Stimulated activated CD4-positive, alpha-beta T cell treated with anti-CD3 and anti-CD28 coated beads, Interleukin-1b, Interleukin-23, amount 100 ng/mL, for 4 hours (primary cell): ENCODE measurements around the gene FAM162B.
"Not testable (repeated sequence)": the region's sequence is repeated elsewhere in the genome, so short reads cannot be mapped to it uniquely, and the experiment has no call there.

ENCODE experiments used
- DNase-seq, 2 donors: peaks; one replicate each; pipeline ENCODE4 v3.0.0-alpha.2; 2020; ENCODE audit warnings: low read depth in 2 of 2

Gene FAM162B

DNA sequence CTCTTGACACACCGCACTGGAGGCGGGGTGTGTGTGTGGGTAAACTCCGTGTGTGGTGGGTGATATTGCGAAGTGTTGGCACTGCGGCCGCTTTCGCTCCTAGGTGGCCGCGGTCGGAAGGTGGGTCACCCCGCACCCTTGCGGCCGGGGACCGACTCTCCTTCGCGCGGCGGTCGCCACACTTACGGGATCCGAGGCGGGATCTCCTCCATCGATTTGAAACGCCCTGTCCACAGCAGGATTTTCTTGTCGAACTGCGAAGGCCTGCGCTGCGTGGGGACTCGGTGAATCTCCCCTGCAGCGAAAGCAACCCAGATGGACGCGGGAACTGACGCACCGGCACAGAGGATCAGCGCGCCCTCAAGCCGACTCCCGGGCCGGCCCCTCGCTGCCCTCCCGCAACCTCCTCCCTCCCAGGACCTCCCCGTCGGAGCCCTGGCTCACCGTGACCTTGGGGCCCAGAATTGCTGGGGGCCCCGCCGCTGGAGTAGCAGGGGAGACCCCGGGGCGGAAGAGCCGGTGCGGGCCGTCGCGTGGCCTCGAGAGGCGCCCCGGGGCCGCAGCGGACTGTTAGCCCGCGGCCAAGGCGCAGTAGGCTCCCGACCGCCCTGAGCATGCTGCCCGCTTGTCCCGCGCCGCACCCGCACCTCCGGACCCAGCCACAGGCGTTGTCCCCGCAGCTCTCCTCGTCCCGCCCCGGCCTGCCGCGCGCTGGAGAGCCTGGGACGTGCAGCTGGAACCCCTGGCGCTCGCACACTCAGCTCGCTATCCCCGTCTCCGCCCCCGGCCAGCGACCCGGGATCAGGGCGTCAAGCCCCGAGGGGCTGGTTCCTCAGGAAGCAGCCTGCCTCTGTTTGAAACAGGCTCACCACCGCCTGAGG, at the start of gene FAM162B:
FAM162B (minus strand) TSS at position 759 of the 881 bp plus-strand sequence; CDS start at position 616, 143 bp downstream.
- DNase-seq, result no peak

DNA sequence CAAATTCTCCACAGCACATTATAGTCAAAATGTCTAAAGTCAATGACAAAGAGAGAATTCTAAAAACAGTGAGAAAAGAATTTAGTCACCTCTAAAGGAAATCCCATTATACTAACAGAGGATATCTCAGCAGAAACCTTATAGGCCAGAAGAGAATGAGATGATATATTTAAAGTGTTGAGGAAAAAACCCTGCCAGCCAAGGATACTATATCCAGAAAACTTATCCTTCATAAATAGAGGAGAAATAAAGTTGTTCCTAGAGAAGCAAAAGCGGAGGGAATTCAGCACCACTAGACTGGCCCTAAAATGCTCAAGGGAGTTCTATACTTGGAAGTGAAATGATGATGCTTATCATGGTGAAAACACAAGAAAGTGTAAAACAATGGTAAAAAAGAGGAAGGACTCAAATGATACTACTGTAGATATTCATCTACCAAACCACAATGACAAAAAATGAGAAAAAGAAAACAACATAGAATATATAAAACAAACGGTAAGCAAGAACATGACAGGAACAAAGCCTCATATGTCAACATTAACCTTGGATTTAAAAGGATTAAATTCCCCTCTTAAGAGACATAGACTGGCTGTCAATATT, 46.6 kb upstream of the FAM162B start:
- DNase-seq, result no peak

- no peak for DNase-seq
Measured at GRCh38 chr6:116801971-116802370, 36.5 kb upstream of the FAM162B start.

DNA sequence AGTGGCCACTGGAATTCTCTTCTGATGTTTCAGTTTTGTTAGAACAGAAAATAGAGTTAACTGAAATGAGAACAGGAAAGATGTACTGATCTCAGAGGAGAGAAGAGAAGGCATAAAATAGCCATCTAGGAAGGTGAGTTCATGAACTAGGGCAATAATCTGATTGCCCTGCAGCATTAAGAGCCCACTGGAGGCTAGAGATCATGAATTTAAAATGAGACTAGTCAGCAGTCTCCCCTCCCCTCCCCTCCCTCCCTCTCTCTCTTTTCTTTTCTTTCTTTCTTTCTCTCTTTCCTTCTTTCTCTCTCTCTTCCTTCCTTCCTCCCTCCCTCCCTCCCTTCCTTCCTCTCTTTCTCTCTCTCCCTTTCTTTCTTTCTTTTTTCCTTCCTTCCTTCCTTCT, 34.4 kb upstream of the FAM162B start:
- DNase-seq, result no peak

DNA sequence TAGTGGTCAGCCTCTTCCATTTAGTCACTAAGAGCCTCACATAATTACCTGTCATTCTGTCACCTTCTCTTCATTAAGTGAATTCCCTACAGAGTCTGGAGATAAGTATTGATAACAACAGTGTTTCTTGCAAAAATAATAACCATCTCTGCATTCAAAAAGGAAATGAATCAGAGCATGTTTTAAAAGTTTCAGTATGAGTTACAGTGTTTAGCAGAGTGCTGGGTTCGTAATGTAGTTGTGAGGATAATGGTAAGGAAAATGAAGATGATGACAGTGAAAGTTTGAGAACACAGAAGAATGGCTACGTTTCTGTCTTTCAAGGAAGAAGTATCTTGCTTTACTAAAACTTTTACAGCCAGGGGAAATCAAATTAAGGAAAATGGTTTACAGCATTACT, 32.1 kb upstream of the FAM162B start:
- no peak for DNase-seq

- no peak for DNase-seq
Measured at GRCh38 chr6:116793224-116793623, 27.7 kb upstream of the FAM162B start.

- DNase-seq, result no peak
Measured at GRCh38 chr6:116783852-116784251, 18.3 kb upstream of the FAM162B start.

GRCh38 chr6:116779573-116780164, 14.2 kb upstream of the FAM162B start:
- no peak for DNase-seq

DNA sequence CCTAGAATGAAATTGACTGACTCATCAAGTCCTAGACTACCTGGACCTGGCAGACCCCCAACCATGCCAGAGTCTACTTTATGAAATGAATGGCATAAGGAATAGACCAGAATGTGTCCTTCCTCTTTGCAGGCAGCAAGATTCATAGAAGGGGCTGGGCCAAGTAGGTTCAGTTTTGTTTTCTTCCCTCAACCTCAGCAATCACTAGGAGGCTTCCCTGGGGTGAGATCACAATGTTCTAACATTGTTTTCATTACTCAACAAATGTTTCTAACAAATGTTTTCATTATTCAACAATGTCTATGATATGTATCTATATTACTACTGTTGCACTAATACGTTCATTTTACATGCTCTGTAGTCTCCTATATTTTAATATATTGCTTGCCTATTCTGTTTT, 8.4 kb upstream of the FAM162B start:
- DNase-seq, result no peak

DNA sequence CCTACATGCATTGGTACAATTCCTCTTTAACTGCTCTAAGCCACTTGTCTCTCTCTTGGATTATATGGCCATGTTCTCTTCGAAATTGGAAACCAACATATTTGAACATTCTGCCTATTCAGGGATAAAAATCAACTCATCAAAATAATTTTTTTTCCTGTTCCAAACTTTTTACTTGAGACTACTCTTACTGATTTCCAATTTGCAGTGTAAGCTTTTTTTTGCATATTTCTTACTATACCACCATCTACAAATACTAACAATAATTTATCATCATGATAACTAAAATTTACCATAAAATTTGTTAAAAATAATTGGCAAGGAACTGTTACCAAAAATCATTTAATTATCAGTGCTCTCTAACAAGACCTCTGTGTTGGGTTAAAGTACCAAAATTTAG, 6.9 kb upstream of the FAM162B start:
- no peak for DNase-seq

- DNase-seq, result no peak
Measured at GRCh38 chr6:116767715-116768114, 2.2 kb upstream of the FAM162B start.

DNA sequence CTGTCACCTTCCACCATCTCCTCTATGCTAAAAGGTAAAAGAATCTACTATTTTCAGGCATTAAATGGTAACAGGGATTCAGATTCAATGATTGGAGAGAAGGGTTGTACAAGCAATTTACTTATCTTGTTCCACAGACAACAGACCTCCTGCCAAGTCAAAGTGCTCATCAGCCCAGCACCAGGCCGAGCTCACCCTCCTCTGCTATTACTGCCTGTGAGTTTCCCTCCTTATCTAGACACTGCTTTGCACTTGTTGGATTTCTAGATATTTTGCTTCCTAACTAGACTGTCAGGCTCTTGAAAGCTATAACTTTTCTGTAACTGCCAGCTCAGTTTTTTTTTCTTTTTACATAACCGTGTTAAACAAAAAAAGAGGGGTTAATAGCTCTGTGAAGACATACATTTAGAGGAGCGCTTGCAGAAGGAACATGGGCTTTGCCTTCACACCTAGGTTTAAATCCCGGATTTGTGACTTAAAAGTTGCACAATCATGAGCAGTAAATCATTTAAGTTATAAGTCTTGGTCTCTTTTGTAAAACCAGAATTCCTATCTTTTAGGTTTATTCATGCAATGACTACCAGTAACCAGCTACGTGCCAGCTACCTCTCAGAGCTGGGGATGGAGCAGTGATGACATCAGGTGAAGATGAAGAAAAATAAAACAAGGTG, 1.1 kb upstream of the FAM162B start:
- no peak for DNase-seq

DNA sequence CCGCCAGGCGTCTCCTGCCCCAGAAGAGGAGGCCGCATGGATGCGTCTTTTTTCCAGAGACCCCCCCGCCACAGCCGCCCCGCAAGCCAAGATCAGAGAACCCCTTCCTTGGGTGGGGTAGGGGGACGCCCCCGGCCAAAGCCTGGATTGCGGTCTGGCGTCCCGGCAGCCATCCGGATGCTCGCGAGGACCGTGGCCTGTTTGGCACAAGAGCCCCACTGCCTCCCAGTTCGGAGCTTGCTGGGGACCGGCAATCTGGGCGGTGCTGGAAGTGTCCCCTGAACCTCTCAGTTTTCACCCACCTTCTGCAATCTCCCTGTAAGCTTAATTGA, 924 bp downstream of the FAM162B start:
- DNase-seq, result no peak

- DNase-seq, result no peak
Measured at GRCh38 chr6:116763906-116764628, 1.5 kb downstream of the FAM162B start.

DNA sequence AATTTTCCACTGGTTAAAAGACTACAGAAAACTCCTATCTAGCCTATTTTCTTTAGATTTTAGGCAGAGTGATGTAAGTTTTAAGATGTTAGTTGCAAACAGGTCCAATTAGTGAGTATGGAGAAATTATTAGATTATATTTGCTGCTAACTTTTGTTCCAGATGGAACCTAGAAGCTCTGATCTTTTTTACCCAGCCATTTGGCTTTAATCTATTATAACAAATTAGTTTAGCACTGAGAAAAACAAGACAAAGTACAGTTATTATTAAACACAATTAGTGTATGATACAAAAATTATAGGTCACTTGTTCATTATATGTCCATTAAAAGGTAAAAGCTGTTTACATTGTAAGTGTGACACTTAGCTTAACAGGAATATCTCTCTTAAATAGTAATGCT, 2.5 kb downstream of the FAM162B start:
- no peak for DNase-seq

- DNase-seq, result no peak
Measured at GRCh38 chr6:116762235-116762634, 3.3 kb downstream of the FAM162B start.

DNA sequence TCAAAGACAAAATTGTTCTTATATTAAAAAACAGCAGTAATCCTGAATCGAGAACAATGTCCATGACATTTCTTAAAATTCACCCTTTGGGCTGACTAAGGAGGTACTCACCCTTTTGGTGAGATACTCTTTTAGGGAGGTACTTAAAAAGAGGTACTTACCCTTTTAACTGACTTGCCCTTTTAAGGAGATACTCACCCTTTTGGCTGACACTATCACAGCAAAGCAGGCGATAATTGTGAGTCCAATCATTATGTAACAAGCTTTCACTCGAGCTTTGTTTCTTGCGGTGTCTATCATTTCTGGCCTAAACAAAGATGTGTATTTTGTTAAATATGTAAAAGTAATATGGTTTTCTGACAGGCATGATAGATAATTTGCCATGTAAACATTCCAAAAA, 3.7 kb downstream of the FAM162B start:
- DNase-seq, result no peak

DNA sequence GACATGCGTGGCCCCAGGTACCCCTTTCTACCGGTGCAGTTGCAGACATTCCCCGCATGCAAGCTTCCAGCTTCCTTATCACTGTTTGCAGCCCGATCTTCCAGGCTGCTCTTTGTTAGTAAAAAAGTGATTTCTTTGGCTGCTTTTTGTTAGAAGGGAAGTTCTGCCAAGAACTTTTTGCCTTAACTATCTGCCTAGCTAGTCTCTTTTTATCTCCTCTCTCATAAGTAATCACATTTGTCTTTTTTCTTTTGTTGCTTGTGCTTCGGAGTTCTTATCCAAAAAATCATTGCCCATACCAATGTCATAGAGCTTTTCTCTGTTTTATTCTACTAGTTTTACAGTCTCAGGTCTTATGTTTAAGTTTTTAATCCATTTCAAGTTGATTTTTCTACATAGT, 20.3 kb downstream of the FAM162B start:
- no peak for DNase-seq

DNA sequence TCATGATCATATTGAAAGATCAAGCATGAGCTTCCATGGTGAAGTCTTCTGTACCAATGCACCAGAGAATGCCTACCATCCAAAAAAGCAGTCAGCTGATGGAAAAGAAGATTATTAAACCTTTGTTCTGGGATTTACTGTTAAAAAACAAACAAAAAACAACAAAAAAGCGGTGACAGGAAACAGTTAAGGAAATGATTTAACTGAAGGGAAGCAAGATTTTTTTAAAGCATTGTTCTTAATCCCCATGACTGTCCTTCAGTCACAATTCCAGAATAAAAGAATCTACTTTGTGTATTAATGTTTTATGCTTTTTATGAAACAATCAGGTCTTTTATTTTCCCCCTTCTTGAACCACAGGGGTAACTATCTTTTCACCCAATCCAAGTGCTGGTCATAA, 23.9 kb downstream of the FAM162B start:
- no peak for DNase-seq

GRCh38 chr6:116740486-116740885, 25.0 kb downstream of the FAM162B start:
- DNase-seq, result not testable (repeated sequence)

DNA sequence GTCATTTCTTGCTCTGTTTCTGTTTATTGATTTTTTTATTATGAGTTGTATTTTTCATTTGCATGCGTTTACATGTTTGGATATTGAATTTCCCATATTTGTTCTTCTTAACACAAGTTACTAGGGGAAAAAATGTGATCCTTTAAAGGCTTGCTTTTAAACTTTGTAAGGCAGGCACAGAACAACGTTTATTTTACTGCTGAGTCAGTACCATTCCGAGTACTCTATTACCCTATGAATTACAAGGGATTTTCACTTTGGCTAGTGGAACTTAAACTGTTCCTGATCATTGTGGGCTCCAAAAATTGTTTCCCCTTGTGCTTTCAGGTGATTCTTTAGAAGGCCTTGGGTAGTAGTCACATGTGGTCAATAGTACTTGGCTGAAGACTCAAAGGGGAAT, 28.5 kb downstream of the FAM162B start:
- DNase-seq, result no peak

GRCh38 chr6:116730513-116730912, 35.0 kb downstream of the FAM162B start:
- no peak for DNase-seq
